AG04449 (cell line): ENCODE results near the gene GAA.
"Not testable (repeated sequence)": the region's sequence is repeated elsewhere in the genome, so short reads cannot be mapped to it uniquely, and the experiment has no call there.

Experiments
- CTCF ChIA-PET: fragments of 350-600 bp; formaldehyde crosslinking; extraction: SDS; loops from one replicate; lab custom pipeline; 2021; ENCODE audit warnings: antibody characterized with exemption; lab: Yijun Ruan, JAX
- POLR2A ChIA-PET: fragments of 400-600, 350-600 bp; formaldehyde crosslinking; extraction: SDS; loops from one replicate; lab custom pipeline; 2020; ENCODE audit warnings: antibody characterized with exemption, inconsistent platforms; lab: Yijun Ruan, JAX
- DNase-seq: peaks from one replicate; pipeline ENCODE4 v3.0.0-alpha.2; 2010; ENCODE audit warnings: low read depth, low spot score
- H3K4me3 ChIP-seq: 2 replicates; pipeline ENCODE4 v1.5.1; 2011; ENCODE audit warnings: low read depth, mild to moderate bottlenecking, control low read depth, low read length
- TF ChIP-seq, protein P1 (sequence below): IDR thresholded peaks from one replicate; pipeline ENCODE4 v1.5.1; 2011; ENCODE audit warnings: mild to moderate bottlenecking, moderate library complexity, low read length, control low read depth, inconsistent platforms; ENCODE audit not compliant: insufficient read depth; ENCODE audit errors: missing control alignments

Gene GAA

DNA sequence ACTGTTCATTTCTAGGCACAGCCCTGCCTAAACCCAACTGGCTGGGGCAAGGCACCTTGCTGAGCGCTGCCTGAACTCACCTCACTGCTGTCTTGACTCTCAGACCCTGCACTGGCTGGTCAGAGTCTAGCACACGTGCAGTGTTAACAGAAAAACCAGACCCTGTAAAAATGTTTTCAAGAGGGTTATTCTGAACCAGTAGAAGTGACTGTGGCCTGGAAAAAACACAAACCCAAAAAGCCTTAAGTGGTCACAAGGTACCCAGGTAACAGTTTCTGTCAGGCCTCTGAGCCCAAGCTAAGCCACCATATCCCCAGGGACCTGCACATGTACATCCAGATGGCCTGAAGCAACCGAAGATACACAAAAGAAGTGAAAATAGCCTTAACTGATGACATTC, 51.6 kb downstream of the GAA start:
- CTCF ChIA-PET: no interaction called here
- POLR2A ChIA-PET: no interaction called here

DNA sequence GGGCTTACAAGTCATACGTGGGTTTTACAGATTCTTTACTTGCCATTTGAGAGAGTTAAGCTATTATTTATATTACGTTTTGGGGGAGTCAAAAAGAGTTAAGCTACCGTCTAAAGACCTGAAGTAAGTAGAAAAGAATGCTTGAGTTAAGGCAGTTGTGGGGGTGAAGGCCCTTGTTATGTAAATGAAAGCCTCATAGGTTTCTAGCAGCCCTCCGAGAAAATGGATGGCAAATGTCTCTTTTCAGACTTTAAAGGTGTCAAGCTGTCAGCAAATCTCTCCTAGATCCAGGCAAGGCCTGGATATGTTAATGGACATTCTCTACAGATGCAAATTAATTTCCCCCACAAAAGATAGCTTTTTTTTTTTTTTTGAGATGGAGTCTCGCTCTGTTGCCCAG, 52.8 kb downstream of the GAA start:
- CTCF ChIA-PET: no interaction called here
- no peak overlapping the region for H3K4me3 ChIP-seq
- no peak for DNase-seq
- TF ChIP-seq, protein P1, sequence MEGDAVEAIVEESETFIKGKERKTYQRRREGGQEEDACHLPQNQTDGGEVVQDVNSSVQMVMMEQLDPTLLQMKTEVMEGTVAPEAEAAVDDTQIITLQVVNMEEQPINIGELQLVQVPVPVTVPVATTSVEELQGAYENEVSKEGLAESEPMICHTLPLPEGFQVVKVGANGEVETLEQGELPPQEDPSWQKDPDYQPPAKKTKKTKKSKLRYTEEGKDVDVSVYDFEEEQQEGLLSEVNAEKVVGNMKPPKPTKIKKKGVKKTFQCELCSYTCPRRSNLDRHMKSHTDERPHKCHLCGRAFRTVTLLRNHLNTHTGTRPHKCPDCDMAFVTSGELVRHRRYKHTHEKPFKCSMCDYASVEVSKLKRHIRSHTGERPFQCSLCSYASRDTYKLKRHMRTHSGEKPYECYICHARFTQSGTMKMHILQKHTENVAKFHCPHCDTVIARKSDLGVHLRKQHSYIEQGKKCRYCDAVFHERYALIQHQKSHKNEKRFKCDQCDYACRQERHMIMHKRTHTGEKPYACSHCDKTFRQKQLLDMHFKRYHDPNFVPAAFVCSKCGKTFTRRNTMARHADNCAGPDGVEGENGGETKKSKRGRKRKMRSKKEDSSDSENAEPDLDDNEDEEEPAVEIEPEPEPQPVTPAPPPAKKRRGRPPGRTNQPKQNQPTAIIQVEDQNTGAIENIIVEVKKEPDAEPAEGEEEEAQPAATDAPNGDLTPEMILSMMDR: no peak
- POLR2A ChIA-PET: no interaction called here

More for the DNA sequence above, 51.6 kb downstream of the GAA start:
- DNase-seq: no peak
- TF ChIP-seq, protein P1: no peak
- H3K4me3 ChIP-seq: no peak overlapping the region

DNA sequence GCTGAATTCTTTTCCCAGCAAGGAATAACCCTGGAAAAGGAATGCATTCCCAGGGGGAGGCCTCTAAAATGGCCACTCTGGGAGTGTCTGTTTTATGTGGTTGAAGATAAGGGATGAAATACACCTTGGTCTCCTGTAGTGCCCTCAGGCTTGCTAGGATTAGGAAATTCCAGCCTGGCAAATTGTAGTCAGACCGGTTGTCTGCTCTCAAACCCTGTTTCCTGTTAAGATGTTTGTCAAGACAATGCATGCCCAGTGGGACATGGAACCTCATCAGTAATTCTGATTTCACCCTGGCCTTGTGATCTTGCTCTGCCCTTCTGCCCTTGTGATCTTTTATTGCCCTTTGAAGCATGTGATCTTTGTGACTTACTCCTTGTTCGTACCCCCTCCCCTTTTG, 54.2 kb downstream of the GAA start:
- POLR2A ChIA-PET, H3K4me3 ChIP-seq, DNase-seq: not testable (repeated sequence)
- CTCF ChIA-PET: interaction anchor here (1.2 kb wide), 1 partner anchor 54 kb away, joined by 4 read pairs; the partner anchor contains the start of gene GAA

DNA sequence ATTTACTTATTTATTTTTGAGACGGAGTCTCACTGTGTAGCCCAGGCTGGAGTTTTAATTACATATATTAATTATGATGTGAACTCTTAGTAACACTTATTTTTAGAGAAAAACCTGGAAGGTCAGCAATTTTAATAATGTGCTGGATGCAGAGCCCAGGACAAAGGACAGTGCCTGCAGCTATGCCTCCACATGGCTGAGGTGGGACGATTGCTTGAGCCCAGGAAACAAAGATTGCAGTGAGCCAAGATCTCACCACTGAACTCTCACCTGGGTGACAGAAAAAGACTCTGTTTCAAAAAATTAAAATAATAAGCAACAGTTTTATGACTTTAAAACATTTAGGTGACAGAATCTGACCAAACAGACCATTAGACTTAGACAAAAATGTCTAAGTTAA, 57.5 kb downstream of the GAA start:
- TF ChIP-seq, protein P1: no peak
- no peak for DNase-seq
- no peak overlapping the region for H3K4me3 ChIP-seq
- POLR2A ChIA-PET: no interaction called here
- CTCF ChIA-PET: interaction anchor here (0.6 kb wide), 1 partner anchor 57 kb away, joined by 3 read pairs; the partner anchor contains the start of gene GAA

DNA sequence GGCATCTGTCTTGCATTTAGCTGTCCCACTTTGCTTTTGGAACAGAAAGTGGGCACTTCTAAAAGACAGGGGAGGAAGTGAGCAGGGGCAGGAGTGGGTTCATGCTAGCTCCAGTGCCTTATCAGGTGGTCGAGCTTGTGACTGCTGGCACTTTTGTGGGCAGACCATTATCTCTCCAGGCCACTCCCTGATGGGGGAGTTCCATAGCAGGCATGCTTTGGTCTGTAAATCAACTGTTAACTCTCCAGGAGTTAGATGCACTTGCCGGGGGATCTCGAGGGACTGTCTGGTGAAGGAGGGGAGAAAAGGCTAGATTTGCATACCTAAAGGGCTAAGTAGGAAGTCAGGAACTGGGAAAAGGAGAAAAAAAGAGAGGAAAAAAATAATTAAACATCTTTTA, 59.2 kb downstream of the GAA start:
- H3K4me3 ChIP-seq: no peak overlapping the region
- TF ChIP-seq, protein P1: no peak
- POLR2A ChIA-PET: no interaction called here
- CTCF ChIA-PET: no interaction called here
- no peak for DNase-seq

DNA sequence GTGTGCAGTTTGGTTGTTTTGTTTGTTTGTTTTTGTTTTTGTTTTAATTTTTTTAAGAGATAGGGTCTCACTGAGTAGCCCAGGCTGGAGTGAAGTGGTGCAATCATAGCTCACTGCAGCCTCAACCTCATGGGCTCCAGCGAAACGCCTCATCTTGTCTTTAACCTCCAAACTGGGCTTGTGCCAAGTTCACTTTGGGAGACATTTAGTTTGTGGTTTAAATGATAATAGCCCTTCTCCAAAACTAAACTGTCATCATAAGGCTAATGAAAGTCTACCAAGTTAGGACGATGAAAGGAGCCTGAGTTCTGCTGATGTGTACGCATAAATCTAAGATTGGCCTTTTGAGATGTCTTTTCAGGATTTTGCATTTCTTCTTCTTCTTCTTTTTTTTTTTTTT, 62.0 kb downstream of the GAA start:
- no peak for DNase-seq
- TF ChIP-seq, protein P1: no peak
- H3K4me3 ChIP-seq: no peak overlapping the region
- POLR2A ChIA-PET: no interaction called here
- CTCF ChIA-PET: interaction anchor here (1.0 kb wide), 1 partner anchor 62 kb away, joined by 3 read pairs; the partner anchor contains the start of gene GAA

DNA sequence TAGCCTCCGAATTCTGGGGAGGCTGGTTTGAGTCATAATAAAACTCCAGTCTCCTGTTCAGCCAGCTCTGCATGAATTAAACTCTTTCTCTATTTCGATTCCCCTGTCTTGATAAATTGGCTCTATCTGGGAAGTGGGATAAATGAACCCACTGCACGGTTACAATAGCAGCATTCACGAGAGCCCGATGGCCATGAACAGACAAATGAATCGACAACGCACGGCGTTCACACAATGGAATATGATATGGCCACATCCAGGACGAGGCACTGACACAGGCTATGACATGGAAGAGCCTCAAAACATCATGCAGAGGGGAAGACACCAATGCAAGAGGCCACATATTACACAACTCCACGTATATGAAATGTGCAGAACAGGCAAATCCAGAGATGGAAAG, 62.8 kb downstream of the GAA start:
- ChIA-PET CTCF (no interaction called here), POLR2A (no interaction called here)
- TF ChIP-seq, protein P1: no peak
- no peak overlapping the region for H3K4me3 ChIP-seq
- DNase-seq: no peak
